Right cardiac atrium (tissue), 5 donors: ENCODE measurements around the gene OBP2B. TPM values are rescaled to one million over a fixed set of nuclear protein-coding genes. Genes with fewer than 3 reads are reported as not detected.
A peak's percentile ranks its signal among the peaks of the same experiment; 100 is the strongest.

Experiments used
- ATAC-seq, 2 donors: fragments of 200-7000 bp; cut with Tn5 transposase; one replicate each; pipeline versions ENCODE4 v1.8.0 to v1.9.1; 2020; ENCODE audit warnings: moderate library complexity in 2 of 2, mild to moderate bottlenecking in 1 of 2
- DNase-seq, 3 donors: peaks; one replicate each; pipeline ENCODE4 v3.0.0-alpha.2; 2020
- H3K27ac ChIP-seq: one replicate; pipeline ENCODE4 v1.5.1; 2013; ENCODE audit warnings: mild to moderate bottlenecking, low read length, control low read depth, moderate library complexity
- H3K27me3 ChIP-seq: one replicate; pipeline ENCODE4 v1.6.1; 2013; ENCODE audit not compliant: control insufficient read depth, insufficient read depth
- H3K4me1 ChIP-seq: one replicate; pipeline ENCODE4 v1.6.1; 2013; ENCODE audit warnings: low read length; ENCODE audit not compliant: control insufficient read depth, insufficient read depth
- H3K4me3 ChIP-seq: one replicate; pipeline ENCODE4 v1.5.1; 2013; ENCODE audit warnings: low read length, control low read depth
- H3K9me3 ChIP-seq: one replicate; pipeline ENCODE4 v1.6.1; 2013; ENCODE audit warnings: low read length; ENCODE audit not compliant: control insufficient read depth
- WGBS: extraction: QIAGEN DNeasy Blood & Tissue Kit; methylation state at CpG from one replicate; pipeline ENCODE4 v1.1.7; 2013; 5-methylcytosine and 5-hydroxymethylcytosine counted together
- intact Hi-C, 4 donors: fragments of 100-400 bp; cut with DNase I; formaldehyde crosslinking; loops; one replicate each; pipeline versions ENCODE4 v1.11.0 to v1.14.0; 2022 to 2023
- polyA plus RNA-seq: library from polyadenylated mRNA; stranded (reverse); fragments of 200-250 nt; gene quantifications from one replicate; pipeline ENCODE4 v1.2.3, GENCODE V29; 2013
- total RNA-seq, 4 donors: library from RNA; stranded (reverse); fragmentation: NEBNext Ultra II Directional; extraction: Animal tissue kit (Norgen Biotek cat#: 25700); gene quantifications; one replicate each; pipeline ENCODE4 v1.2.1, GENCODE V29; 2021
- donor health status: healthy with polysubstance abuse.
- donor health status: DM: no; HTN: yes; CAD: no.
- donor health status: DM: no; HTN: no; CAD: no.
- donor health status: DM: no; HTN: yes; CAD: no; lungs with severe emphysema.
- donor health status: DM: yes; HTN: yes; CAD: no.

OBP2B gene
- total and polyA plus RNA-seq, 5 donors: not detected

DNA sequence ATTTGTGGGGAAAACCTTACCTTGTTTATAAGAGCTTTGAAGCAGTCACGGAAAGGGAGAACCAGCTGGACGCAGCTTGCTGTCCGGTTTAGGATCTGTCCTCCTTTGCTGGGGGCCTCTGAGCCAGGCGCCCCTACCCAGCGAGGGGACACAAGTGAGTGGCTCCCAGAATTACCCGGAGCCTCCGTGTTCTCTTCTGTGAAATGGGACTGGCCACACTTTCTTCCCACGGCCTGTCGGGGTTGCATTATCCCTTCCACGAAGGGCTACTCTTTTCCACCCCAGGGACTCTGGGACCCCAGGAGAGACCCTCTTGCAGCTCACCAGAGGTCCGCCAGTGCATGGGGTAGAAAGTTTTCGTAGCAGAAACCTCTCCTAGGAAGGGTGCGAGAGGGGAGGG is 44.9 kb downstream of the OBP2B start:
- Histone ChIP-seq H3K9me3 (no peaks in the 10 kb centered on the region), H3K4me3 (peak overlapping the region; percentile 62), H3K4me1 (no peaks in the 10 kb centered on the region), H3K27me3 (no peaks in the 10 kb centered on the region), H3K27ac (no peak overlapping the region)
- no peak for DNase-seq
- ATAC-seq: no peak
- WGBS: 65% methylated on average over 13 of the region's 13 CpGs
- intact Hi-C loops: no loop called here

DNA sequence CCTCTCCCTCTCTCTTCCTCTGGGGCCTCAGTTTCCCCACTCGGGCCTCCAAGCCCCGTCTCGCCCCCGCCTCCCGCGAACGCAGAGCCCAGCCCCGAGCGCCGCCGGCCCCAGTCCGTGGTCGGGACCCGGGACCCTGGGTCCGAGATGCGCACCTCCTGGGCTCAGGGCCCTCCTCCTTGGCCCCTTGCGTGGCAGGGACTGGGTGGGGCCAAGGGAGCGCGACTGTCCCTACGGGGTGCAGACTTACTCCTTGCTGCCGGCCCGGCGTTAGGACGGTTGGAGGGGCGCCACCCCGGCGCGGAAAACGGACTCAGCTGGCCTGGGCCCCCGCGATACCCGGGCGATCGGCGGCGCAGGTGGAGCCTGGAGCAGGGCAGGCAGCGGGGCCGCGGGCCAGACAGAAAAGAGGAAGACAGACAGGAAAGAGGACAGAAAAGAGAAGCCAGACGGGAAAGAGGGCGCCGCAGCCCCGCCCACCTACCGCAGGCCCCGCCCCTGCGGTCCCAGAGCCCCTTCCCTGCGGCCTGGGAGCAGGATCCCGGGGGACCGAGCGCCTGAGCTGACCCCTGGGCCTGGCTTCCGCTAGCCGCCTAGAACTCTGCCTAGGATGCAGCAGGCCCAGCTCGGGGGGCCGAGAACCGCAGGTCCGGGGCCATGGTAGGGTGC is 45.4 kb downstream of the OBP2B start, which contains the start of gene GBGT1:
GBGT1 (minus strand) TSS at position 411 of the 669 bp plus-strand sequence. CDS start 1,502 bp downstream, outside the sequence.
- Histone ChIP-seq H3K27me3 (no peaks in the 10 kb centered on the region), H3K4me3 (peak within 1 kb of the TSS; percentile 62), H3K27ac (peak within 1 kb of the TSS; percentile 19), H3K9me3 (no peaks in the 10 kb centered on the region), H3K4me1 (no peaks in the 10 kb centered on the region)
- intact Hi-C loops: no loop called here
- 1% methylated on average over 56 of the region's 56 CpGs for WGBS
- DNase-seq: peak; percentile 76 to 93 (median 91)
- ATAC-seq: peak; percentile 70 to 71

DNA sequence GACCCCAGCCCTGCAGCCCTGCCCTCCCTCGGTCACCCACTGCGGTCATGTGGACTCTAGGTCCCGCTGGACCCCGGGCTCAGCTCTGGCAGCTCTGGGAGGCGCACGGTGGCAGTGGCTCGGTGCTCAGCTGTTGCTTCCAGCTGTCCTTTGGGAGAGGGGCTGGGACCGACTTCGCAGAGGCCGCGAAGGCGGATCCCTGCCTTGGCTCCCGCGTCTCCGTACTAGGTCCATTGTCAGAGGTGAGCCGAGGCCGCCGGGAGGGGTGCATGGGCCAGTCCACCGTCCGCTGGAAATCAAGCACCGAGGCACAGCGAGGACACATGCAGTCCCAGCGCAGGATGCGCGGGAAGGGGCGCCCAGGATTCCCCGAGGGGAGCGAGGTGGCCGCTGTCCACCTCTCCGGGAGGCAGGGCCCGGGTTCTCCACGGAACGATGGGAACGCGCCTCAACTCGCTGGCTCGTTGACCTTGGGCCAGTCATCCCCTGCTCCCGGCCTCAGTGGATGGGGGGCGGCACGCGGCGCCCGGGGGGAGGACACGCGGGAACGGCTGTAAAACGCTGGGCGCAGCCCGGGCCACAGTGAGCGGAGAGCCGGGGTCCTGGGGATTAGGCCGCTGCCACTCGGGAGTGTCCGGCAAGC is 46.1 kb downstream of the OBP2B start:
- peak; percentile 19 to 26 for ATAC-seq
- 32% methylated on average over 54 of the region's 54 CpGs for WGBS
- Histone ChIP-seq H3K4me3 (peak overlapping the region; percentile 62), H3K27ac (no peak overlapping the region), H3K27me3 (no peaks in the 10 kb centered on the region), H3K4me1 (no peaks in the 10 kb centered on the region), H3K9me3 (no peaks in the 10 kb centered on the region)
- DNase-seq: peak in 1 of 3 donors; percentile 62
- intact Hi-C loops: no loop called here

DNA sequence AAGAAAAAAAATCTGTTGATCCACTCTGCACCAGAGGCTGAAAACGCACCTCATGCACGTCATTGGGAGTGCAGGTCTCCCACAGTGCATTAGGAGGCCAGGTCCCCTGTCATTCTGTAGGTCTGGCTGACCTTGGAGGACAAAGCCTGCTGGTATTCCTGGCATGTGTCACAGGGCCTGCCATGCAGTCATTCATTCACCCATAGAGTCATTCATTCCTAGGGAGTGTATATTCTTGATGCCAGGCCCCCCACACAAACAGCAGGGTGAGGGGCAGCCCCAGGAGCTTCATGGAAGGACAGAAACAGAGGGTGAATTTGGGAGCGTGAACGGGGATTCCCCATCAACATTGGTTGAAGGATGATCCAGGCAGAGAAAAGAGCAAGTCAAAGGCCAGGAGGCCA is 47.5 kb downstream of the OBP2B start:
- intact Hi-C loops: no loop called here
- Histone ChIP-seq H3K4me3 (no peak overlapping the region), H3K27ac (no peak overlapping the region), H3K4me1 (no peaks in the 10 kb centered on the region), H3K27me3 (no peaks in the 10 kb centered on the region), H3K9me3 (no peaks in the 10 kb centered on the region)
- DNase-seq (no peak), ATAC-seq (no peak)
- WGBS: 81% methylated on average over 4 of the region's 4 CpGs

DNA sequence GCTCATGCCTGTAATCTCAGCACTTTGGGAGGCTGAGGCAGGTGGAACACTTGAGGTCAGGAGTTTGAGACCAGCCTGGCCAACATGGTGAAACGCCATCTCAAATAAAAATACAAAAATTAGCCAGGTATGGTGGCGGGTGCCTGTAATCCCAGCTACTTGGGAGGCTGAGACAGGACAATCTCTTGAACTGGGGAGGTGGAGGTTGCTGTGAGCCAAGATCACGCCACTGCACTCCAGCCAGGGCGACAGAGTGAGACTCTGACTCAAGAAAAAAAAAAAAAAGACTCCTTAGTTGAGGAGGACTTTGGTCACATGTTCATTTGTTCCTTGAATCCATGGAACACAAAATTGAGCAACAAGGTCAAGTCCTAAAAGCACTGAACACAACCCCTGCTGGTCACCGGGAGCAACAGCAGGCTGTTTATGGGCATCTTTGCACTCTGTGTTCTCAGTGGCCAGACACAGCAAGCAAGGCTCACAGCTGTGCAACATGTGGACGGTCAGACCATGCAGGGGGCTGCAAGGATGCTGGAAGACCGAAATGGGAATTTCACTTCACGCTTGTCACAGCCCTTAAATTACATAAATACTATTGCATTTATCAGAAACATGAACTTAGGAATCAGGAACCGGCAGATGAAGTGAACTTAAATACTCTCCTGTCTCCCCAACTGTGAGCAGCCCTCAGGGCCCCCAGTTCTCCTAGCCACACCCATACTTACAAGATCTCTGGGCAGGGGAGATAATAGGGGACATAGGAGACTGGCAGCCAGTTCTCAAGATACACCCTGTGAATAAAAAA is 48.1 kb downstream of the OBP2B start:
- Histone ChIP-seq H3K4me3 (no peak overlapping the region), H3K27ac (no peak overlapping the region), H3K4me1 (no peaks in the 10 kb centered on the region), H3K9me3 (no peaks in the 10 kb centered on the region), H3K27me3 (no peaks in the 10 kb centered on the region)
- ATAC-seq (peak; percentile 67 to 68), DNase-seq (peak; percentile 75 to 87 (median 82))
- WGBS: 62% methylated on average over 9 of the region's 9 CpGs
- intact Hi-C loops: no loop called here

DNA sequence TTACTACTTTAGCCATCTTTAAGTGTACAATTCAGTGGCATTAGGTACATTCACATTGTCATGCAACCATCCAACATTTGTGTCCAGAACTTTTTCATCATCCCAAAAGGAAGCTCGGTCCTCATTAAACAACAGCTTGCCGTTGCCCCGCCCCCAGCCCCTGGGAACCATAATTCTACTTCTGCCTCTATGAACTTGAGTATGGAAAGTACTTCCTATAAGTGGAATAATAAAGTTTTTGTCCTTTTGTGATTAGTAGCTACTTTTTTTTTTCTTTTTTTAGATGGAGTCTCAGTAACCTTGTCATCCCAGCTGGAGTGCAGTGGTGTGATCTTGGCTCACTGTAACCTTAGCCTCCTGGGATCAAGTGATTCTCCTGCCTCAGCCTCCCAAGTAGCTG is 50.4 kb downstream of the OBP2B start:
- 93% methylated on average over 3 of the region's 3 CpGs for WGBS
- ATAC-seq (no peak), DNase-seq (no peak)
- Histone ChIP-seq H3K4me3 (no peak overlapping the region), H3K27me3 (no peaks in the 10 kb centered on the region), H3K4me1 (no peaks in the 10 kb centered on the region), H3K27ac (no peak overlapping the region), H3K9me3 (no peaks in the 10 kb centered on the region)
- intact Hi-C loops: no loop called here

Other genes with a start within 250 kb of the OBP2B start
- gene GFI1B, start 230.6 kb downstream of the OBP2B start, total RNA-seq: under 1 TPM; 0.32 to 0.56 (median 0.40) TPM
- 0.16 TPM for gene GFI1B, start 230.6 kb downstream of the OBP2B start, polyA plus RNA-seq
- gene GTF3C5, start 178.3 kb downstream of the OBP2B start, total RNA-seq: 10 to 100 TPM; 28.9 to 41.1 (median 32.4) TPM
- 39.2 TPM for gene GTF3C5, start 178.3 kb downstream of the OBP2B start, polyA plus RNA-seq
- gene CEL, start 147.3 kb downstream of the OBP2B start, total RNA-seq: 1 to 10 TPM; 2.9 to 9.7 (median 5.2) TPM
- 2.8 TPM for gene CEL, start 147.3 kb downstream of the OBP2B start, polyA plus RNA-seq
- gene RALGDS, start 88.0 kb downstream of the OBP2B start, total RNA-seq: 10 to 100 TPM; 18.5 to 36.3 (median 32.1) TPM
- 33.8 TPM for gene RALGDS, start 88.0 kb downstream of the OBP2B start, polyA plus RNA-seq
- gene GBGT1, start 45.3 kb downstream of the OBP2B start, total RNA-seq: 10 to 100 TPM in 3 of 4 donors, 1 to 10 TPM in 1; 9.6 to 12.8 (median 11.3) TPM
- 7.4 TPM for gene GBGT1, start 45.3 kb downstream of the OBP2B start, polyA plus RNA-seq
- gene ABO, start 66.0 kb upstream of the OBP2B start, total RNA-seq: 1 to 10 TPM in 3 of 4 donors, under 1 TPM in 1; 0.66 to 2.0 (median 1.6) TPM
- 1.0 TPM for gene ABO, start 66.0 kb upstream of the OBP2B start, polyA plus RNA-seq
- gene SURF6, start 126.9 kb upstream of the OBP2B start, total RNA-seq: 10 to 100 TPM; 10.9 to 13.2 (median 11.9) TPM
- 13.9 TPM for gene SURF6, start 126.9 kb upstream of the OBP2B start, polyA plus RNA-seq
- 10 to 100 TPM; 19.0 to 22.7 (median 20.6) TPM for gene MED22, start 138.9 kb upstream of the OBP2B start, total RNA-seq
- gene MED22, start 138.9 kb upstream of the OBP2B start, polyA plus RNA-seq: 15.2 TPM
- 1,000 to 10,000 TPM in 3 of 4 donors, 100 to 1,000 TPM in 1; 973 to 1,213 (median 1,047) TPM for gene RPL7A, start 139.0 kb upstream of the OBP2B start, total RNA-seq
- gene RPL7A, start 139.0 kb upstream of the OBP2B start, polyA plus RNA-seq: 1,455 TPM
- gene SURF1, start 147.2 kb upstream of the OBP2B start, total RNA-seq: 10 to 100 TPM; 34.0 to 54.4 (median 43.1) TPM
- gene SURF1, start 147.2 kb upstream of the OBP2B start, polyA plus RNA-seq: 98.8 TPM
- gene SURF2, start 147.3 kb upstream of the OBP2B start, total RNA-seq: 10 to 100 TPM; 11.3 to 13.3 (median 12.5) TPM
- 23.4 TPM for gene SURF2, start 147.3 kb upstream of the OBP2B start, polyA plus RNA-seq
- 100 to 1,000 TPM in 1 of 4 donors, 10 to 100 TPM in 3; 70.2 to 129 (median 91.5) TPM for gene SURF4, start 166.8 kb upstream of the OBP2B start, total RNA-seq
- gene SURF4, start 166.8 kb upstream of the OBP2B start, polyA plus RNA-seq: 67.2 TPM
- gene STKLD1, start 167.1 kb upstream of the OBP2B start, total RNA-seq: 1 to 10 TPM in 1 of 4 donors, under 1 TPM in 2, not detected in 1; 0.31 to 1.0 (median 0.37) TPM
- gene STKLD1, start 167.1 kb upstream of the OBP2B start, polyA plus RNA-seq: 1.3 TPM
- 10 to 100 TPM; 11.9 to 16.3 (median 15.0) TPM for gene REXO4, start 208.8 kb upstream of the OBP2B start, total RNA-seq
- gene REXO4, start 208.8 kb upstream of the OBP2B start, polyA plus RNA-seq: 10.5 TPM
- gene ADAMTS13, start 213.1 kb upstream of the OBP2B start, total RNA-seq: 1 to 10 TPM; 2.1 to 4.1 (median 3.5) TPM
- 4.6 TPM for gene ADAMTS13, start 213.1 kb upstream of the OBP2B start, polyA plus RNA-seq